Measurements from ENCODE around the gene CD300C.

Gene CD300C

DNA sequence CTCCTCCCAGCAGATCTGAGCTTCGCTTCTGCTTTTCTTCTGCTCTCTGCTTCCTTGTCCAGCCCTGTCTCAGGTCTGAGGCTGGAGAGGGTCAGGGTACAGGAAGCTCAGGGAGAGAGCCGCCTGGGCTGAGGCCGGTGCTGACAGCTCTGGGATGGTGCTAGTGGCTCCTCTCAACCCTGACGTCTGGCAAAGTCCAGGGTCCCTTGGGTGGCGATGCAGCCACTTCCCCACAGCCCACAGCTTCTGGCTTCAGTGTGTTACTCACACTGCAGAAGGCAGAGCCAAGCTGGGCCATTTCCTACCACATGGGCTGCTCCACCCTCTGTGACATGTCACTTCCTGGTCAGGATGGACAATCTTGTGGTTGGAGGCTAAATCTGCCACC is at the start of gene CD300C:
TSS of gene CD300C (minus strand) at position 273 of the 388 bp plus-strand sequence. CDS start 333 bp downstream, outside the sequence.
- peaks cover 23% of the 10 kb centered on the region for H3K4me1 ChIP-seq (ENCODE audit: low read length)
- peak within 1 kb of the TSS; percentile 38 for H3K4me2 ChIP-seq (ENCODE audit: low read length)
- H3K27ac ChIP-seq (ENCODE audit: low read length) = no peak within 1 kb of the TSS
- TF ChIP-seq EZH2phosphoT487 (IDR thresholded peaks at IDR 0.05; ENCODE audit: low read depth) = no peak
- TF ChIP-seq, protein P1, sequence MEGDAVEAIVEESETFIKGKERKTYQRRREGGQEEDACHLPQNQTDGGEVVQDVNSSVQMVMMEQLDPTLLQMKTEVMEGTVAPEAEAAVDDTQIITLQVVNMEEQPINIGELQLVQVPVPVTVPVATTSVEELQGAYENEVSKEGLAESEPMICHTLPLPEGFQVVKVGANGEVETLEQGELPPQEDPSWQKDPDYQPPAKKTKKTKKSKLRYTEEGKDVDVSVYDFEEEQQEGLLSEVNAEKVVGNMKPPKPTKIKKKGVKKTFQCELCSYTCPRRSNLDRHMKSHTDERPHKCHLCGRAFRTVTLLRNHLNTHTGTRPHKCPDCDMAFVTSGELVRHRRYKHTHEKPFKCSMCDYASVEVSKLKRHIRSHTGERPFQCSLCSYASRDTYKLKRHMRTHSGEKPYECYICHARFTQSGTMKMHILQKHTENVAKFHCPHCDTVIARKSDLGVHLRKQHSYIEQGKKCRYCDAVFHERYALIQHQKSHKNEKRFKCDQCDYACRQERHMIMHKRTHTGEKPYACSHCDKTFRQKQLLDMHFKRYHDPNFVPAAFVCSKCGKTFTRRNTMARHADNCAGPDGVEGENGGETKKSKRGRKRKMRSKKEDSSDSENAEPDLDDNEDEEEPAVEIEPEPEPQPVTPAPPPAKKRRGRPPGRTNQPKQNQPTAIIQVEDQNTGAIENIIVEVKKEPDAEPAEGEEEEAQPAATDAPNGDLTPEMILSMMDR (IDR thresholded peaks at IDR 0.05; ENCODE audit: low read depth, low read length) = no peak
- peak within 1 kb of the TSS; percentile 72 for H2AFZ ChIP-seq (ENCODE audit: low read depth, low read length)
- no peaks in the 10 kb centered on the region for H3K9me3 ChIP-seq (ENCODE audit: insufficient read depth, low read length)
- no peaks in the 10 kb centered on the region for H4K20me1 ChIP-seq (ENCODE audit: insufficient read depth, low read length)
- H3K9ac ChIP-seq (ENCODE audit: low read length) = no peak within 1 kb of the TSS
- no peaks in the 10 kb centered on the region for H3K79me2 ChIP-seq (ENCODE audit: low read length)
- H3K27me3 ChIP-seq (ENCODE audit: low read depth, low read length) = peaks cover 11% of the 10 kb centered on the region
- peak within 1 kb of the TSS; percentile 38; the same call in 1 of the 2 replicates for H3K4me3 ChIP-seq (ENCODE audit: low read length)
- no peaks in the 10 kb centered on the region for H3K36me3 ChIP-seq (replicated peaks; ENCODE audit: low read depth, low read length)

DNA sequence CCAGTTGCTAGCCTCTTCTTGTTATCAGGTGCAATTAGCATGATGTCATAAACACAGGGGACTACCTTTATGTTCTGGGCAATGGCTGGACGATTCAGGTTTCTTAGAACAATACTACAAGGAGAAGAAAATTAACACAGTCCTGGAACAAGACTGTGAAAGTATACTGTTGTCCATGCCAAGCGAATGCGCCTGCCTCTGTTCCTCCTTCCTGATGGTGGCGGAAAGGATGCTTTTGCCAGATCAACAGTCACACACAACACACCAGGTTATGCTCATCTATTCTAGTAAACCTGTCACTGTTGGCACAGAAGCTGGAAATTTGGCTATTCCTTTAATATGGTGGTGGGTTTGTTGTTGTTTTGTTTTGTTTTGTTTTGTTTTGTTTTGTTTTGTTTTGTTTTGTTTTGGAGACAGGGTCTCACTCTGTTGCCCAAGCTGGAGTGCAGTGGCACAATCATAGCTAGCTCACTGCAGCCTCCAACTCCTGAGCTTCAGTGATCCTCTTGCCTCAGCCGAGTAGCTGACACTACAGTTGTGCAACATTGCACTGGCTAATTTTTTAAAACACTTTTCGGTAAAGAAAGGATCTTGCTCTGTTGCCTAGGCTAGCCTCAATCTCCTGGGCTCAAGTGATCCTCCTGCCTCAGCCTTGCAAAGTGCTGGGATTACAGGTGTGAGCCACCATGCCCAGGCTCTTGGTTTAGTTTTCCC is 49.3 kb upstream of the CD300C start:
- no peaks in the 10 kb centered on the region for H3K9me3 ChIP-seq (ENCODE audit: insufficient read depth, low read length)
- H3K9ac ChIP-seq (ENCODE audit: low read length) = no peak overlapping the region
- no peaks in the 10 kb centered on the region for H4K20me1 ChIP-seq (ENCODE audit: insufficient read depth, low read length)
- no peak overlapping the region for H3K4me3 ChIP-seq (ENCODE audit: low read length)
- H2AFZ ChIP-seq (ENCODE audit: low read depth, low read length) = no peak overlapping the region
- peaks cover 34% of the 10 kb centered on the region for H3K4me1 ChIP-seq (ENCODE audit: low read length)
- no peak for TF ChIP-seq EZH2phosphoT487 (IDR thresholded peaks at IDR 0.05; ENCODE audit: low read depth)
- TF ChIP-seq, protein P1 (IDR thresholded peaks at IDR 0.05; ENCODE audit: low read depth, low read length) = no peak
- peaks cover 20% of the 10 kb centered on the region; the same call in 1 of the 2 replicates for H3K27me3 ChIP-seq (ENCODE audit: low read depth, low read length)
- H3K4me2 ChIP-seq (ENCODE audit: low read length) = no peak overlapping the region
- H3K36me3 ChIP-seq (replicated peaks; ENCODE audit: low read depth, low read length) = no peaks in the 10 kb centered on the region
- H3K27ac ChIP-seq (ENCODE audit: low read length) = no peak overlapping the region
- H3K79me2 ChIP-seq (ENCODE audit: low read length) = no peaks in the 10 kb centered on the region

DNA sequence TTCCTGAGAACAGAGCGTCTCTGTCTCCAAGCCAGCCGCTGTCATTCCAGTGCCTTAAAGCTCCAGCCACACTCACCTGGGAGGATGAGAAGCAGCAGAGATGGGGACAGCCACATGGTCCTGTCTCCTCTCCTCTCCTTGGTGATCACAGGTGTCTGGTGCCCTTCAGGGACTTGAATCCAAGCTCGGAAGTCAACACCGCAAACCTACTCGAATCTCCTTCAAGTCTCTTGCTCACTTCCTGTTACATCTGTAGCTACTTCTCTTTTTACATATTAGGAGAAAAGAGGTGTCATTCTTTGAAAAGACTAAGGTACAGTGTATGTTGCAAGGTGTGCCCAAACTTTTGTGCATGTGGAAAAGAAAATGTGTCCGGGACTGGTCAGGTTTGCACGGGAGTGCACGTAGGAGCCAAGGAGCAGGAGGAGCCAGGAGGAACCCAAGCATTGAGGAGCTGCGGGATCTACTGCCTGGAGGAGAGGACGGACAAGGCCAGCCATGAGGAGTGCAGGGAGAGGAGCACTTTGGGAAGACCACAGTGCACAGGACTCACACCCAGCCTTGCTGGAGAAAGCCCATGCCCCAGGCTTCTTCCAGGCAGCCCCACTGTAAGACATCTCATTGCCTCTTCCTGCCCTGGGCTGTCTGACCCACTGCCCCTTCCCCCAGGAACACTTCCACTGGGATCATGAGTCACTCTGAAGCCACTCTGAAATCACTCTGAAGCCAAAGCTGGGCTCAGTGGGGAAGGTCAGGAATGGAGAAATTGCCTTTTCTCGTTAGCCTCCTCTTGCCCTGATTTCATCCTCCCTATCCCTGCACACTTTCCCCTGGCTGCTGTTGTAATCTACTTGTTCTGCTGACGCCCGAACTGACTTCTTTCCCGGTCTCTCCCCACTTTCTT is 46.4 kb upstream of the CD300C start, which contains the start of gene CD300LD:
TSS of gene CD300LD (minus strand) at position 197 of the 904 bp plus-strand sequence. CDS start at position 116, 81 bp downstream.
- peaks cover 14% of the 10 kb centered on the region for H3K4me1 ChIP-seq (ENCODE audit: low read length)
- TF ChIP-seq EZH2phosphoT487 (IDR thresholded peaks at IDR 0.05; ENCODE audit: low read depth) = no peak
- TF ChIP-seq, protein P1 (IDR thresholded peaks at IDR 0.05; ENCODE audit: low read depth, low read length) = no peak
- no peak within 1 kb of the TSS for H3K27ac ChIP-seq (ENCODE audit: low read length)
- H3K9me3 ChIP-seq (ENCODE audit: insufficient read depth, low read length) = no peaks in the 10 kb centered on the region
- no peaks in the 10 kb centered on the region for H3K36me3 ChIP-seq (replicated peaks; ENCODE audit: low read depth, low read length)
- no peaks in the 10 kb centered on the region for H4K20me1 ChIP-seq (ENCODE audit: insufficient read depth, low read length)
- peak within 1 kb of the TSS; percentile 43 for H3K4me3 ChIP-seq (ENCODE audit: low read length)
- H3K9ac ChIP-seq (ENCODE audit: low read length) = no peak within 1 kb of the TSS
- no peak within 1 kb of the TSS for H2AFZ ChIP-seq (ENCODE audit: low read depth, low read length)
- H3K27me3 ChIP-seq (ENCODE audit: low read depth, low read length) = peaks cover 38% of the 10 kb centered on the region
- no peaks in the 10 kb centered on the region for H3K79me2 ChIP-seq (ENCODE audit: low read length)
- H3K4me2 ChIP-seq (ENCODE audit: low read length) = peak within 1 kb of the TSS; percentile 53

DNA sequence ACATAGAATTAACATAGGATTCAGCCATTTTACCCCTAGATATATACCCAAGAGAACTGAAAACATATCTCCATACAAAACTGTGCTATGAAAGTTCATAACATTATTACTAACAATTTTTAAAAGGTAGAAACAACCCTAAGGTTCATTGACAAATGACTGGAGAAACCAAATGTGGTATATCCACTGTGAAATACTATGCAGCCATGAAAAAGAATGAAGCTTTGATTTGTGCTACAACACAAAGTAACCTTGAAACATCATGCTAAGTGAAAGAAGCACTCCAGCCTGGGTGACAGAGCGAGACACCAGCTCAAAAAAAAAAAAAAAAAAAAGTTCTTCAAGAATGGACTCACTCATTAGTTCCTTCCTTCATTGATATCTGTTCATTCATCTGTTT is 45.6 kb upstream of the CD300C start:
- no peak overlapping the region for H3K4me2 ChIP-seq (ENCODE audit: low read length)
- no peaks in the 10 kb centered on the region for H3K36me3 ChIP-seq (replicated peaks; ENCODE audit: low read depth, low read length)
- no peaks in the 10 kb centered on the region for H4K20me1 ChIP-seq (ENCODE audit: insufficient read depth, low read length)
- no peaks in the 10 kb centered on the region for H3K9me3 ChIP-seq (ENCODE audit: insufficient read depth, low read length)
- TF ChIP-seq, protein P1 (IDR thresholded peaks at IDR 0.05; ENCODE audit: low read depth, low read length) = no peak
- no peak for TF ChIP-seq EZH2phosphoT487 (IDR thresholded peaks at IDR 0.05; ENCODE audit: low read depth)
- no peak overlapping the region for H3K4me3 ChIP-seq (ENCODE audit: low read length)
- no peak overlapping the region for H2AFZ ChIP-seq (ENCODE audit: low read depth, low read length)
- H3K4me1 ChIP-seq (ENCODE audit: low read length) = peaks cover 9% of the 10 kb centered on the region
- H3K27ac ChIP-seq (ENCODE audit: low read length) = no peak overlapping the region
- no peaks in the 10 kb centered on the region for H3K79me2 ChIP-seq (ENCODE audit: low read length)
- peaks cover 37% of the 10 kb centered on the region for H3K27me3 ChIP-seq (ENCODE audit: low read depth, low read length)
- H3K9ac ChIP-seq (ENCODE audit: low read length) = no peak overlapping the region

Measured in OCI-LY3 (cell line).